ENCODE results near the gene NFS1.
A peak's percentile ranks its signal among the peaks of the same experiment; 100 is the strongest.
"Not testable (repeated sequence)": the region's sequence is repeated elsewhere in the genome, so short reads cannot be mapped to it uniquely, and the experiment has no call there.

NFS1 gene

DNA sequence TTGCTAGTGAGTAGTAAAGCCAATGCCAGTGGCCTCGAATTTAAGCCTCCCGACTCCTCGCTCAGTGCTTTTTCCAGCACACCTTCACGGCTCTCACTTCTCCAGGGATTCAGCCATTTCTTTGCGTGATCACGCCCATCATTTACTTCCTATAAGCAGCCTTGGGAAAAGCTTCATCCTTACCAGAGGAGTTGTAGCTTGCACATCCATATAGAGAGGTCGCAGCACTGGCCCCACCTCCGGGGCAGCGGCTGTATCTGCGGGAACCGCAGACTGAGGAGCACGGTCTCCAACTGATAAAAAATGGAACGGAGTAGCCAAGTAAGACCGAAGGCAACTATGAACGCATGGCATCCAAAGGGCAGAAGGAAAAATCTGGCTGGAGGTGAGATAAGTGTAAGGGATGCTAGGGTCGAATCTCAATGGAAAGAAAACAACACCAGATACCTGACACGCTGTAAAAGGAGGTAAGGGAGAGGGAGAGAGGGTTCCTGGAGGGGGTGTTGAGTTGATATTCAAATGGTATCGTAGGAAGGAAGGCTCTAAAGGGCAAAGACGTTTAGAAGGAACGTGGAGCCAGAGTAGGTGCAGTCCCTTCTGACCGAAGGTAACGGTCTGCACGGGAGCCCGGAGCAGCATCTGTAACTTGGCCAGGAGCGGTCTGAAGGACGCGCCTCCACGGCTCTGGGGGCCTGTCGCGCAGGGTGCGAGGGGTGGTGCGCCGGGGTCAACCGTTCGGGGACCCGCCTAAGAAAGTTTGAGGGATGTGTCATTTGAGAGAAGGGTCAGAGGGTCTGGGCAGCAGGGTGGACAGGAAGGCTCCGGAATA is 640 bp downstream of the NFS1 start:
- DNase-seq (ENCODE audit: low read depth) = no peak
- peak overlapping the region; percentile 95 for H3K4me3 ChIP-seq (ENCODE audit: control insufficient read depth, low read depth, low read length)
- TF ChIP-seq, protein P1, sequence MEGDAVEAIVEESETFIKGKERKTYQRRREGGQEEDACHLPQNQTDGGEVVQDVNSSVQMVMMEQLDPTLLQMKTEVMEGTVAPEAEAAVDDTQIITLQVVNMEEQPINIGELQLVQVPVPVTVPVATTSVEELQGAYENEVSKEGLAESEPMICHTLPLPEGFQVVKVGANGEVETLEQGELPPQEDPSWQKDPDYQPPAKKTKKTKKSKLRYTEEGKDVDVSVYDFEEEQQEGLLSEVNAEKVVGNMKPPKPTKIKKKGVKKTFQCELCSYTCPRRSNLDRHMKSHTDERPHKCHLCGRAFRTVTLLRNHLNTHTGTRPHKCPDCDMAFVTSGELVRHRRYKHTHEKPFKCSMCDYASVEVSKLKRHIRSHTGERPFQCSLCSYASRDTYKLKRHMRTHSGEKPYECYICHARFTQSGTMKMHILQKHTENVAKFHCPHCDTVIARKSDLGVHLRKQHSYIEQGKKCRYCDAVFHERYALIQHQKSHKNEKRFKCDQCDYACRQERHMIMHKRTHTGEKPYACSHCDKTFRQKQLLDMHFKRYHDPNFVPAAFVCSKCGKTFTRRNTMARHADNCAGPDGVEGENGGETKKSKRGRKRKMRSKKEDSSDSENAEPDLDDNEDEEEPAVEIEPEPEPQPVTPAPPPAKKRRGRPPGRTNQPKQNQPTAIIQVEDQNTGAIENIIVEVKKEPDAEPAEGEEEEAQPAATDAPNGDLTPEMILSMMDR (IDR thresholded peaks at IDR 0.05; ENCODE audit: control insufficient read depth, insufficient read depth, low read depth, low read length, missing control alignments) = no peak

DNA sequence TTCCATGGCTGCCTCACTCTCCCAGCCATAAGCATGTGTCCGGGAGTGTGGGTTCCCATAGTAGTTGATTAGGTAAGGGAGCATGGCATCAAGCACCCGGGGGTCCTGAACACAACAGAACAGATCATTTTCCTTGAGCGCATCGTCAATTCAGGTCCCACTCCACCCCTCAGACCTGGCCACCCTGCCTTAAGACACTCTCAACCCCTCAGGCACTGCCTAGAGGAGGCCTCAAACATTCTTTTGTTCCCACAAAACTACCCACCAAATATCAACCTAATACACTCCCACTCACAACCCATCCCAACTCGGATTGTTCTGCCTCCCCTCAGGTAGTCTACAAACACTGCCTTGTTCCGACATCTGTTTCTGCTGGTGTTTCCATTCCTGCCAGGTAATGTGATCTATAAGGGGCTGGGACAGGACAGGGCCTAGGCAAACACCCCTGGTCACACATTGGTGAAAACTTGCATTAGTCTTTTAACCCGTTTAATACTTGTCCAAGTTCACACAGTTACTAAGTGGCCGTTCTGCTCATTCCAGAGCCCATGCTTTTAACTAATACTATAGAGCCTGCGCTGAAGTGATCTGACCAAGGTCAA is 1.4 kb downstream of the NFS1 start:
- DNase-seq (ENCODE audit: low read depth) = no peak
- H3K4me3 ChIP-seq (ENCODE audit: control insufficient read depth, low read depth, low read length) = peak overlapping the region; percentile 95; the same call in 1 of the 2 replicates
- TF ChIP-seq, protein P1 (IDR thresholded peaks at IDR 0.05; ENCODE audit: control insufficient read depth, insufficient read depth, low read depth, low read length, missing control alignments) = no peak

DNA sequence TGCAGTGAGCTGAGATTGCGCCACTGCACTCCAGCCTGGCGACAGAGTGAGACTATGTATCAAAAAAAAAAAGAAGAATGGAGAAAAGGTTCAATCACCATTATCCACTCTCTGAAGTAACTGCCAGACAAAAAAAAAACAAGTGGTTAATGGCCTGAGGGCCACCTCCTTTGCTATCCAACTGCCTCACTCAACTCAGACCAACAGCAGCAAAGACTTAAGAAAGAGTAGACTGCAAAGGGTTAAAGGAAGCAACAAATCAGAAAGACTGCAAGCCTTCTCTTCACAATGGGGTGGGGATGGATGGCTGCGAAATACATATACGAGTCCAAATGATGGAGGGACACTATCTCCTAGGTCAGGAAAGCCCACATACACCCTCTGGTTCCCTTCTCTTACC is 3.2 kb downstream of the NFS1 start:
- H3K4me3 ChIP-seq (ENCODE audit: control insufficient read depth, low read depth, low read length) = no peak overlapping the region
- DNase-seq (ENCODE audit: low read depth) = no peak
- TF ChIP-seq, protein P1 (IDR thresholded peaks at IDR 0.05; ENCODE audit: control insufficient read depth, insufficient read depth, low read depth, low read length, missing control alignments) = no peak

DNA sequence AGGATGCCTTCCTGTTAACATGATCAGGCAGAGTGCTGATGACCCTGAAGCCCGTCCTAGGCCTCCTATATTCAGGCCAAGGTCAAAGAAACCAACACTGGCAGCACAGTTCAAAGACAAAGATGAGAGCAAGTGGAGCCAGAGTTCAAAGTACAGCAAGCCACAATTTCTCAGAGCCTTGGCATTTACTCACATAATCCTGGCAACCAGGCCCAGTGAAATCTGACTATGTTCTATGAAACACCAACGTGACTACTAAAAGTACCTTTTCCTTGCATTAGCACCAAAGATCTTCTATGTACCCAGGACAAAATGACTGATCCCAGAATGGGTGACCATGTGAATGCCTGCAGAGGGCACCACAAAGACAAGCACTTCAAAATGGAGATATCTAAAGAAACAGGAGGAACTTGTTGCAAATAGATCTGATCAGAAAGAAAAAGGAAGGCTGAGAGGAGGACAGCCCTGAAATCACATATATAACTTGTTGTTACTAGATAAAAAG is 3.9 kb downstream of the NFS1 start:
- TF ChIP-seq, protein P1 (IDR thresholded peaks at IDR 0.05; ENCODE audit: control insufficient read depth, insufficient read depth, low read depth, low read length, missing control alignments) = no peak
- no peak overlapping the region for H3K4me3 ChIP-seq (ENCODE audit: control insufficient read depth, low read depth, low read length)
- DNase-seq (ENCODE audit: low read depth) = no peak

DNA sequence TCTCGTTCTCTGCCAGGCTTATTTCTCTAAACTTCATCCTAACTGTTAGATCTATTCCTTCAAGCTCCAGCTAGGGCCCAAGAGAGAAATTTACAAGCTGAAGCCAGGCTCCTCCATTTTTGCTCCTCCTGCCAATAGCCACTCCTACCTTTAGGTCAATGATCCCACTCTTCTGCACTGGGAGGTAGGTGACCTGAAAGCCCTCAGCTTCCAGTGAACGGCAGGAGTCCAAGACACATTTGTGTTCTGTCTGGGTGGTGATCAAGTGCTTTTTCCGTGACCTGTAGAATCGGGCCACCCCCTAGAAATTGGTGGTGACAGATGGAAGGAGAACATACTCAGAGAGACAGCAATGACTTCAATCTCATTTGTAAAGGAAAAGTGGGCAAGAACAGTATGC is 8.9 kb downstream of the NFS1 start:
- no peak for DNase-seq (ENCODE audit: low read depth)
- TF ChIP-seq, protein P1 (IDR thresholded peaks at IDR 0.05; ENCODE audit: control insufficient read depth, insufficient read depth, low read depth, low read length, missing control alignments) = no peak
- no peak overlapping the region for H3K4me3 ChIP-seq (ENCODE audit: control insufficient read depth, low read depth, low read length)

DNA sequence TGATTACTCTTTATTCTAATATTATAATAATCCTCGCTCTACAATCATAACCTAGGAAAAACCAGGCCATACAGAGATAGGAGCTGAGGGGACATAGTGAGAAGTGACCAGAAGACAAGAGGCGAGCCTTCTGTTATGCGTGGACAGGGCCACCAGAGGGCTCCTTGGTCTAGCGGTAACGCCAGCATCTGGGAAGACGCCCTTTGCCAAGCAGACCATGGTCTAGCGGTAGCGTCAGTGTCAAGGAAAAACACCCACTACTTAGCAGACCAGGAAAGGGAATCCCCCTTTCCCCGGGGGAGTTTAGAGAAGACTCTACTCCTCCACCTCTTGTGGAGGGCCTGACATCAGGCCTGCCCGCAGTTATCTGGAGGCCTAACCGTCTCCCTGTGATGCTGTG is 12.3 kb downstream of the NFS1 start:
- not testable (repeated sequence) for DNase-seq (ENCODE audit: low read depth); H3K4me3 ChIP-seq (ENCODE audit: control insufficient read depth, low read depth, low read length)
- TF ChIP-seq, protein P1 (IDR thresholded peaks at IDR 0.05; ENCODE audit: control insufficient read depth, insufficient read depth, low read depth, low read length, missing control alignments) = peak; percentile 28

DNA sequence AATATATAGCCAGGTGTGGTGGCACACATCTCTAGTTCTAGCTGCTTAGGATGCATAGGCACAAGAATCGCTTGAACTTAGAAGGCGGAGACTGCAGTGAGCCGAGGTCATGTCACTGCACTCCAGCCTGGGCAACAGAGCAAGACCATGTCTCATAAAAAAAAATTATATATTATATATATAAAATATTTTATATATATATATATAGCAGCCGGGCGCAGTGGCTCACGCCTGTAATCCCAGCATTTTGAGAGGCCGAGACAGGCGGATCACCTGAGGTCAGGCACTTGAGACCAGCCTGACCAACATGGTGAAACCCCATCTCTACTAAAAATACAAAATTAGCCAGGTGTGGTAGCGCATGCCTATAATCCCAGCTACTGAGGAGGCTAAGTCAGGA is 13.8 kb downstream of the NFS1 start:
- not testable (repeated sequence) for DNase-seq (ENCODE audit: low read depth); H3K4me3 ChIP-seq (ENCODE audit: control insufficient read depth, low read depth, low read length)

All from AG09309 (cell line).